HL-60/S4 (cell line): ENCODE measurements around the gene FLT3LG.
"Not testable (repeated sequence)": the region's sequence is repeated elsewhere in the genome, so short reads cannot be mapped to it uniquely, and the experiment has no call there.

Experiments used
- in situ Hi-C: fragments of 300-500 bp; cut with MboI; formaldehyde crosslinking; loops from 2 replicates; pipeline ENCODE4 v1.14.3; 2022; ENCODE audit warnings: low sequenced_read_pairs

Gene FLT3LG

GRCh38 chr19:49461130-49461529, 12.9 kb upstream of the FLT3LG start:
- in situ Hi-C loops: not testable (repeated sequence)

GRCh38 chr19:49461656-49462055, 12.4 kb upstream of the FLT3LG start:
- in situ Hi-C loops: no loop called here

GRCh38 chr19:49462492-49462891, 11.5 kb upstream of the FLT3LG start:
- in situ Hi-C loops: no loop called here

GRCh38 chr19:49463960-49464740, 9.9 kb upstream of the FLT3LG start:
- in situ Hi-C loops: no loop called here

DNA sequence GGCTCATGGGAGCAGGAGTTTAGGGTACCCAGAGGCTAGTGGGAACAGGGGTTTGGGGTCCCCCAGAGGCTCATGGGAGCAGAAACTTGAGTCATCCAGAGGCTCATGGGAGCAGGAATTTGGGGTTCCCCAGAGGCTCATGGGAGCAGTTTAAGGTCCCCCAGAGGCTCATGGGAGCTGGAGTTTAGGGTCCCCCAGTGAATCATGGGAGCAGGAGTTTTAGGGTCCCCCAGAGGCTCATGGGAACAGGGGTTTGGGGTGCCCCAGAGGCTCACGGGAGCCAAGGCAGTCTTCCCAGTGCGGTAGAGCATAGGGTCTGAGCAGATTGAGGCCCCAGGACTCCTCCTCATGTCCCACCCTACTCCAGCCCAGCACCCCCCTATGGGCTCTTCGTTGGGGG, 8.6 kb upstream of the FLT3LG start:
- in situ Hi-C loops: no loop called here

- in situ Hi-C loops: no loop called here
Measured at GRCh38 chr19:49468199-49468598, 5.8 kb upstream of the FLT3LG start.

DNA sequence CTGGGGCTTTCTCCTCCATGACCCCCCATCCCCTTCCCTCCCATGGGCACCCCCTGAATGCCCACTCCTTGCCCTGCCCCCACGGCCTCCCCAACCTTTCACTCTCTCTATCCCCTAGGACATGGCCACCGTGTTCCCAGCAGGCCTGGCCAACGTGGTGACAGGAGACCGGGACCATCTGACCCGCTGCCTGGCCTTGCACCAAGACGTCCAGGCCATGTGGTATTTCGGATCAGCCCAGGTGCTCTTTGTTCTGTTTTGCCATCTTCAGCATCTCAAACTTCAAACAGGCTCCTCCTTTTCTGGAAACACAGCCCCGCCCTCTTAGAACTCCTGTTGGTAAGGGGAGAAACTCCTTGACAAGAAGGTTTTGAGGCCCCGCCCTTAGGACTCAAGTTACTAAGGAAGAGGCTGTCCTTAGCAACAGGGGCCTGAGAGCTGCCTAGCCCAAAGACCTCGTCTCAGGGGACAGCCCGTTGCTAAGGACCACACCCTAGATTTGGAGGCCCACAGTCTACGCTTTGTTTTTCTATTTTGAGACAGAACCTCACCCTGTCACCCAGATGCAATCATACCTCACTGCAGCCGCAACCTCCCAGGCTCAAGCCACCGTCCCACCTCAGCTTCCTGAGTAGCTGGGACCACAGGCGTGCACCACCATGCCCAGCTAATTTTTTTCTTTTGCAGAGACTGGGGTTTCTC, 5.1 kb upstream of the FLT3LG start:
- in situ Hi-C loops: no loop called here

DNA sequence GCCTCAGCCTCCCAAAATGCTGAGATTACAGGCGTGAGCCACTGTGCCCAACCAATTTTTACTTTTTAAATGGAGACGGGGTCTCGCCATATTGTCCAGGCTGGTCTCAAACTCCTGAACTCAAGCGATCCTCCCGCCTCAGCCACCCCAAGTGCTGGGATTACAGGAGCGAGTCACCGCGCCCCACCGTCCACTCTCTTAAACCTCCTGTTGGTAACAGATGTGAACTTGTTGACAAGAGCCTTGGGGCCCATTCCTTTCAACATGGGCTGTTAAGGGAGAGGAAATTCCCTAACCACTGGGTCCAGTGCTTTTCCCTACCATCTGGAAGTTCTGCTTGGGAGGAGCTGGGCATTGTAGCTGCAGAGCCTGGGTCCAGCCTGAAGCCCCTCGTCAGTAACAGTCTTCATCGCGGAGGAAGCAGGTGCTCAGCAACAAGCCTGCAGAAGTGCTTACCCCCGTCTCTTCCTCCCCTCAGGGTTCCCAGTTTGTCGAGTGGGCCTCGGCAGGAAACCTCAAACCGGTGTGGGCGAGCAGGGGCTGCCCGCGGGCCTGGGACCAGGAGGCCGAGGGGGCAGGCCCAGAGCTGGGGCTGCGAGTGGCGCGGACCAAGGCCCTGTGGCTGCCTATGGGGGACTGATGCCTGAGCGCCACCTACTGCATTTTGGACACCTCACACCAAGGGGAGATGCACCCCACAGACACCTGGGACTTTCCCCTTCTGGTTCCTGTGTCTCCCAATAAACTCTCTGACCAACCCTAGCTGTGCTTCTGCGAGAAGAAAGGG, 4.0 kb upstream of the FLT3LG start:
- in situ Hi-C loops: no loop called here

- in situ Hi-C loops: no loop called here
Measured at GRCh38 chr19:49470615-49470978, 3.4 kb upstream of the FLT3LG start.

GRCh38 chr19:49472936-49473335, 1.1 kb upstream of the FLT3LG start:
- in situ Hi-C loops: no loop called here

- in situ Hi-C loops: not testable (repeated sequence)
Measured at GRCh38 chr19:49473501-49473867, 531 bp upstream of the FLT3LG start.

GRCh38 chr19:49474542-49474924, 518 bp downstream of the FLT3LG start:
- in situ Hi-C loops: no loop called here

- in situ Hi-C loops: no loop called here
Measured at GRCh38 chr19:49475191-49475917, 1.3 kb downstream of the FLT3LG start.

DNA sequence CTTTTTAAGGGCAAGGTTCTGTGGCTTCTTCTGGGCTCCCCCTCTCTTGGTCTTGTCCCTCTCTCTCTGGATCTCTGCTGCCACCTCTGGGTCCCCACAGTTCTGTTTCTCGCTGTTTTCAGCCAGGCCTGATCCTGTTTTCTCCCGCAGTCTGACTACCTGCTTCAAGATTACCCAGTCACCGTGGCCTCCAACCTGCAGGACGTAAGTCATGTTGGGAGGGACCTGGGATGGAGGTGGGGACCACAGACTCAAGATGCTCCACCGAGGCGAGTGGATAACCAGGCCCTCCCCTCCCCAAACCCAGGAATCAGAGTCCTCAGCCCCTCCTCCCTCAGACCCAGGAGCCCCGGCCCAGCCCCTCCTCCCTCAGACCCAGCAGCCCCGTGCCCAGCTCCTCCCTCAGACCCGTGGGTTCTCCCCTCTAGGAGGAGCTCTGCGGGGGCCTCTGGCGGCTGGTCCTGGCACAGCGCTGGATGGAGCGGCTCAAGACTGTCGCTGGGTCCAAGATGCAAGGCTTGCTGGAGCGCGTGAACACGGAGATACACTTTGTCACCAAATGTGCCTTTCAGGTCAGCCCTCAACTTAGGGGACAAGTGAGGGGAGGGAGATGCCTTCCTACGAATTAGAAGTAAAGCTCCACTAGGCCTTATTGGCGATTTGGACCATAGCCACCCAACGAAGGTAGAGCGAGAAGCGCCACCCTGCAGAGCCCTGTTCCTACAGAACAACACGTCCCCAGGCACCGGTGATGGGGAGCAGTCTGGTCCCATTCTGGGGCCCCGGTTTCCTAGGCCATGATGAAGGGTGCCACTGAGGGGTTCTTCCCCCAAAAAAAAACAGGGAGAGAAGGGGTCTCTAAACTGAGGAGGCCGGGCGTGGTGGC, 2.2 kb downstream of the FLT3LG start:
- in situ Hi-C loops: no loop called here

DNA sequence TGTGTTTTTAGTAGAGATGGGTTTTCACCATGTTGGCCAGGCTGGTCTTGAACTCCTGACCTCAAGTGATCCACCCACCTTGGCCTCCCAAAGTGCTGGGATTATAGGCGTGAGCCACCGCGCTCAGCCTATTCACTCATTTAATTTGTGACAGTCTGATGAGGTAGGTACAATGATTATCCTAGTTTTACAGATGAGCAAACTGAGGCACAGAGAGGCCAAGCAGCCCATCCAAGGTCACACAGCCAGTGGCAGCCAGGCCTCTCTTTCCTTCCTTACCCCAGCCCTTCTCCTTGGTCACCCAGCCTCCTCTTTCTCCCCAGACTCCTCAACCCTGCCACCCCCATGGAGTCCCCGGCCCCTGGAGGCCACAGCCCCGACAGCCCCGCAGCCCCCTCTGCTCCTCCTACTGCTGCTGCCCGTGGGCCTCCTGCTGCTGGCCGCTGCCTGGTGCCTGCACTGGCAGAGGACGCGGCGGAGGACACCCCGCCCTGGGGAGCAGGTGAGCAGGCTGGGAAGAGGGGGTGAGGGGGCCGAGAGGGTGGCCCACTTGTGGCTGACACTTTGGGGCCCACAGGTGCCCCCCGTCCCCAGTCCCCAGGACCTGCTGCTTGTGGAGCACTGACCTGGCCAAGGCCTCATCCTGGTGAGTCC, 6.1 kb downstream of the FLT3LG start:
- in situ Hi-C loops: no loop called here

DNA sequence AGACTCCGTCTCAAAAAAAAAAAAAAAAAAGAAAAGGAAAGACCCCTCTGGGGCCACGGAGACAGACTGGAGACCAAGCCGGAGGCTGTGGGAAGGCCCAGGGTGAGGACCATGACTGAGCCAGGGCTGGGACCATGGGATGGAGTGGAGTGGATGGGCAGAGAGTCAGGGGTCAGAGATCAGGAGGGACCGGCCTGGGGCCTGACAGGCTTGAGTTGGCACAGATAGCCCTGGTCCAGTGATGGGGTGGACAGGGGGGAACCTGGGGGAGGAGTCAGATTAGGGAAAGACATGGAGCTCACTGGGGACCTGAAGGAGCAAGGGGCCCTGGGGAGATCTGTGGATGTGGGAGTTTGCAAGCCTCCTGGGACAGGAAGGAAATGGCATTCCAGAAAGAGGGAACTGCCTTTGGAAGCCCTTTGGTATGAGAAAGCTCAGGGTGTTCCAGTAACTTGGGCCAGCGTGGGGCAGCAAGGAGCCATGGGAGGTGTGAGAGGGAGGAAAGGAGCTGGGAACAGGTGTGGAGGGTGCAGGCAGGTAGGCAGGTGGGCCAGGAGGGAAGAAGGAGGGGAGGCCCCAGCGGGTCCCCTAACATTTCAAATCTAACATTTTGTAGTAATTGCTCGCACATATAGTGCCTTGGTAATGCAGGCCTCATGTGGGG, 7.1 kb downstream of the FLT3LG start:
- in situ Hi-C loops: no loop called here

DNA sequence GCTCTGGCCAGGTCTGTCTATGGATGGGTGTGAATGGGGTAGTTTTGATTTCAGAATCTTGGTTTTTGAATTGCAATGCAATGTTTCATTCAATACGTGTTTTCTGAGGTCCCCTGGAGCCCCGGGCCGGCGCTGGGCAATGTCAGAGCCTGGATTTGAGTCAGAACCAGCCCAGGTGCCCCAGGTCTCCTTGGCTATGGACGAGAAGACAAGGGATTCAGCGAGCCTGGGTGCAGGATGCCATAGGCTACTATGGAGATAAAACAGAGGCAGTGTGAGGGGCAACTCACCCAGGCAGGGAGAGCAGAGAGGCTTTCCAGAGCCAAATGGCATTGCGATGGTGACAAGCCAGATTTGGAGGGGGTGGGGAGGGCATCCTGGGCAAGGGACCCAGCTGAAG, 12.2 kb downstream of the FLT3LG start:
- in situ Hi-C loops: no loop called here

DNA sequence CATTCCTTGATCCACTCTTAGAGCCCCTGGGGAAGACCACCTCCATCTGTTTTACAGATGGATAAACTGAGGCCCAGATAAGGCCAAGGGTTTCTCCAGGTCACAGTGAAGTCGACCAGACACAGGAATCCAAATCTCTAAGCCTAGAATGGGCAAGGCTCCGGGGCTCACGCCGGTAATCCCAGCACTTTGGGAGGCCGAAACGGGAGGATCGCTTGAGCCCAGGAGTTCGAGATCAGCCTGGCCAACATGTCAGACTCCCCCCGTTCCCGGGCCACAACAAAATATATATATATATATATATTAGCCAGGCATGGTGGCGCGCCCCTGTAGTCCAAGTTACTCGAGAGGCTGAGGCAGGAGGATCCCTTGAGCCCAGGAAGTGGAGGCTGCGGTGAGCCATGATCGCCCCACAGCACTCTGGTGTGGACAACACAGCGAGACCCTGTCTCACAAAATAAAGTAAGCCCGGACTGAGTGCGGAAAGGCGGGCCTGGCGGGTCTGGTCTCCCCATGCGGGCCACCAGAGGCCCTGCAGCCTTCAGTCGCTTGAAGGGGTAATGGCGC, 12.8 kb downstream of the FLT3LG start:
- in situ Hi-C loops: no loop called here
